Panc1 (cell line): ENCODE measurements around the gene SLC13A1. TPM values are rescaled to one million over a fixed set of nuclear protein-coding genes. Genes with fewer than 3 reads are reported as not detected.

Experiments
- ATAC-seq: fragments of 200-7000 bp; cut with Tn5 transposase; 2 replicates; pipeline ENCODE4 v1.9.1; 2020; ENCODE audit warnings: mild to moderate bottlenecking, moderate library complexity
- BruUV-seq: library from RNA; stranded (reverse); fragments of 400-500 nt; replicated peaks from 2 replicates; lab custom pipeline; 2021; lab: Mats Ljungman, UMichigan
- CTCF ChIA-PET: fragments of 300-600 bp; sonication (Branson Sonifier 250); formaldehyde crosslinking; loops from one replicate; lab custom pipeline; 2022; ENCODE audit warnings: antibody characterized with exemption; lab: Charles Lee
- POLR2A ChIA-PET: fragments of 300-600 bp; sonication (Branson Sonifier 250); formaldehyde crosslinking; loops from one replicate; lab custom pipeline; 2022; ENCODE audit warnings: antibody characterized with exemption; lab: Charles Lee
- DNase-seq: peaks from one replicate; pipeline ENCODE4 v3.0.0-alpha.2; 2010; ENCODE audit warnings: low read depth, low spot score
- H3K27ac ChIP-seq: 2 replicates; pipeline ENCODE4 v1.5.1; 2011; ENCODE audit warnings: mild to moderate bottlenecking, low read length, inconsistent platforms
- H3K27me3 ChIP-seq: fragments of 200-500 bp; sonication (Bioruptor generic); 2 replicates; pipeline ENCODE4 v1.6.0; 2014; ENCODE audit warnings: low read length, inconsistent platforms; ENCODE audit not compliant: control insufficient read depth, insufficient read depth
- H3K36me3 ChIP-seq: fragments of 200-500 bp; sonication (Bioruptor generic); 2 replicates; pipeline ENCODE4 v1.5.1; 2014; ENCODE audit warnings: inconsistent platforms, mild to moderate bottlenecking, low read length, moderate library complexity; ENCODE audit not compliant: control insufficient read depth, insufficient read depth
- H3K4me1 ChIP-seq: 2 replicates; pipeline ENCODE4 v1.5.1; 2011; ENCODE audit warnings: inconsistent platforms, mild to moderate bottlenecking, low read length, moderate library complexity; ENCODE audit not compliant: control insufficient read depth, insufficient read depth
- H3K4me3 ChIP-seq, 2 experiments: 2 replicates each; pipeline ENCODE4 v1.5.1; 2011 to 2012; ENCODE audit warnings: low read depth in 2 of 2, low read length in 2 of 2, mild to moderate bottlenecking in 2 of 2, inconsistent platforms in 1 of 2, moderate library complexity in 1 of 2
- H3K9me3 ChIP-seq: fragments of 200-500 bp; sonication (Bioruptor generic); 2 replicates; pipeline ENCODE4 v1.5.1; 2014; ENCODE audit warnings: low read depth, mild to moderate bottlenecking, inconsistent platforms, low read length, moderate library complexity; ENCODE audit not compliant: control insufficient read depth, insufficient read depth
- POLR2AphosphoS5 ChIP-seq: IDR thresholded peaks from 2 replicates; pipeline ENCODE4 v1.6.1; 2012; ENCODE audit warnings: mild to moderate bottlenecking, low read depth, low read length, moderate library complexity
- REST ChIP-seq, 2 experiments: IDR thresholded peaks; 2 replicates each; pipeline ENCODE4 v1.6.1; 2011 to 2012; ENCODE audit warnings: low read depth in 2 of 2, control low read depth in 1 of 2, low read length in 1 of 2, mild to moderate bottlenecking in 1 of 2, moderate library complexity in 1 of 2; ENCODE audit not compliant: insufficient read depth in 1 of 2
- SIN3A ChIP-seq: IDR thresholded peaks from 2 replicates; pipeline ENCODE4 v1.6.1; 2012; ENCODE audit warnings: low read depth, mild to moderate bottlenecking, low read length, moderate library complexity, borderline replicate concordance; ENCODE audit not compliant: insufficient read depth
- TCF7L2 ChIP-seq: IDR thresholded peaks from 2 replicates; pipeline ENCODE4 v1.6.1; 2011; ENCODE audit warnings: mild to moderate bottlenecking, low read depth, low read length, inconsistent platforms
- in situ Hi-C: cut with HindIII; loops from 2 replicates; pipeline ENCODE4 v1.10.0; 2016; ENCODE audit warnings: low sequenced_read_pairs, low pct_unique_long_range_greater_than_20kb
- intact Hi-C: fragments of 100-400 bp; cut with micrococcal nuclease; formaldehyde crosslinking; loops from one replicate; pipeline ENCODE4 v1.10.0; 2022; ENCODE audit not compliant: unreplicated experiment
- total RNA-seq: library from RNA; stranded (reverse); gene quantifications from one replicate; pipeline ENCODE4 v1.2.1, GENCODE V29; 2021; ENCODE audit not compliant: unreplicated experiment
- TF ChIP-seq, protein P1 (sequence below): fragments of 450-650 bp; IDR thresholded peaks from 2 replicates; pipeline ENCODE4 v1.5.1; 2017; ENCODE audit warnings: mild to moderate bottlenecking

The SLC13A1 gene
- total RNA-seq, 1 experiment from 2014 or later, result not detected

DNA sequence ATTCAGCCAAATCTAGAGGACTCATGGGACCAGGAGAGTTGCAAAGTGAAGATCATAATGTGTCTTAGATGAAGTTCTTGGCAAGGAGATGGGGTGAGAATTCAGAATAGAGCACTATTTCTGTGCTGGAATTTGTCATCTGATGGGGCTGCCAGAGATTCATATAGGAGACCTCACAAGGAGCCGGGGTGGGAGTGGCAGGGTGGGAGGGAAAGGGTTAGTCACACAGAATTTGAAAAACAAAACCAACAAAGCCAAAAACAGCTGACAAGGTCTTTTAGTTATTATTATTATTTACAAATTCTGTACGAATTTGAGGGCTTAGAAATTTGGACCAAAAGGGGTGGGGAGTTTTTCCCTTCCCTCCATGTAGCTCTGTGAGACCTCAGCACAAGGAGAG, 1.7 kb downstream of the SLC13A1 start (continued):
- TF ChIP-seq REST (IDR thresholded peaks at IDR 0.05; ENCODE audit: insufficient read depth in 1 of 2, low read depth in 2 of 2, low read length in 1 of 2), result no peak

- POLR2A ChIA-PET, result no interaction called here
Observed at GRCh38 chr7:123193235-123193634, 6.5 kb downstream of the SLC13A1 start.

GRCh38 chr7:123191132-123191531, 8.6 kb downstream of the SLC13A1 start:
- TF ChIP-seq REST (IDR thresholded peaks at IDR 0.05; ENCODE audit: insufficient read depth in 1 of 2, low read depth in 2 of 2, low read length in 1 of 2) (no peak), TCF7L2 (no peak), SIN3A (no peak), POLR2AphosphoS5 (no peak)
- TF ChIP-seq, protein P1, sequence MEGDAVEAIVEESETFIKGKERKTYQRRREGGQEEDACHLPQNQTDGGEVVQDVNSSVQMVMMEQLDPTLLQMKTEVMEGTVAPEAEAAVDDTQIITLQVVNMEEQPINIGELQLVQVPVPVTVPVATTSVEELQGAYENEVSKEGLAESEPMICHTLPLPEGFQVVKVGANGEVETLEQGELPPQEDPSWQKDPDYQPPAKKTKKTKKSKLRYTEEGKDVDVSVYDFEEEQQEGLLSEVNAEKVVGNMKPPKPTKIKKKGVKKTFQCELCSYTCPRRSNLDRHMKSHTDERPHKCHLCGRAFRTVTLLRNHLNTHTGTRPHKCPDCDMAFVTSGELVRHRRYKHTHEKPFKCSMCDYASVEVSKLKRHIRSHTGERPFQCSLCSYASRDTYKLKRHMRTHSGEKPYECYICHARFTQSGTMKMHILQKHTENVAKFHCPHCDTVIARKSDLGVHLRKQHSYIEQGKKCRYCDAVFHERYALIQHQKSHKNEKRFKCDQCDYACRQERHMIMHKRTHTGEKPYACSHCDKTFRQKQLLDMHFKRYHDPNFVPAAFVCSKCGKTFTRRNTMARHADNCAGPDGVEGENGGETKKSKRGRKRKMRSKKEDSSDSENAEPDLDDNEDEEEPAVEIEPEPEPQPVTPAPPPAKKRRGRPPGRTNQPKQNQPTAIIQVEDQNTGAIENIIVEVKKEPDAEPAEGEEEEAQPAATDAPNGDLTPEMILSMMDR, result no peak
- CTCF ChIA-PET, result no interaction called here
- POLR2A ChIA-PET, result no interaction called here
- no TSS peak for BruUV-seq
- no peak for ATAC-seq
- no peaks in the 10 kb centered on the region for H3K4me1 ChIP-seq
- no peak for DNase-seq
- H3K4me3 ChIP-seq, result no peak overlapping the region
- no peak overlapping the region for H3K27ac ChIP-seq
- in situ Hi-C loops (no loop called here), intact Hi-C loops (no loop called here)
- no peaks in the 10 kb centered on the region for H3K9me3 ChIP-seq
- no peaks in the 10 kb centered on the region; the same call in 1 of the 2 replicates for H3K36me3 ChIP-seq
- H3K27me3 ChIP-seq, result no peaks in the 10 kb centered on the region

More at GRCh38 chr7:123193235-123193634, 6.5 kb downstream of the SLC13A1 start:
- Histone ChIP-seq H3K4me3 (no peak overlapping the region), H3K27me3 (no peaks in the 10 kb centered on the region), H3K36me3 (no peaks in the 10 kb centered on the region; the same call in 1 of the 2 replicates), H3K9me3 (no peaks in the 10 kb centered on the region), H3K4me1 (no peaks in the 10 kb centered on the region), H3K27ac (no peak overlapping the region)
- TF ChIP-seq POLR2AphosphoS5 (no peak), REST (IDR thresholded peaks at IDR 0.05; ENCODE audit: insufficient read depth in 1 of 2, low read depth in 2 of 2, low read length in 1 of 2) (no peak), TCF7L2 (no peak), SIN3A (no peak)
- ATAC-seq, result no peak
- intact Hi-C loops (no loop called here), in situ Hi-C loops (no loop called here)
- no TSS peak for BruUV-seq
- no peak for DNase-seq
- CTCF ChIA-PET, result no interaction called here
